ENCODE measurements around the gene MAG.
"Not testable (repeated sequence)": the region's sequence is repeated elsewhere in the genome, so short reads cannot be mapped to it uniquely, and the experiment has no call there.

MAG gene

DNA sequence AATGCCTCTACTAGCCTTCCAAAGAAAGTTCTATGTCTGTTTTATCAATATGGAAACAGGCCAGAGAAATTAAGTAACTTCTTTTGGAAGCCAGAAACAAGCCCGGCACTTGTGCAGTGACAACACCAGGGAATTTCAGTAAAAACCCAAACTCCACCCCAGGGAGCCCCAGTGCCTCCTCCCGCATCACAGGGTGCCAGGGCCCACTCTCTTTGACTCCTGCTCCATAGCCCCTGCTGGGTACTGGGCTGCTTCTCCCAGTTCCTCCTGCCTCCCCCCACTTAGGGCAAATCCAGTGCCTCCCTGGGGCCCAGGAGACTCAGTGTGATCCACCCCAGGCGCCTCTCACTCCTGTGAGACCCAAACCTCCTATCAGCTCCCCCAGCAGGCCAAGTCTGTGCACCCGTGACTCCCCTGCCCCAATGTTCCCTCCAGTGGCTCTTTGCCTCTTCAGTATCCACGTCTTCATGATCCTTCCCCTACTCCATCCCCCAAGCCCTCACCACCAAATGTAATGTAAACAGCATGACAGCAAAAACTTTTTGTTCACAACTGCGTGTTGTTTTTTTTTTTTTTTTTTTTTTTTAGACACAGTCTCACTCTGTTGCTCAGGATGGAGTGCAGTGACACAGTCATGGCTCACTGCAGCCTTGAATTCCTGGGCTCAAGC is 64.0 kb downstream of the MAG start:
- H3K27ac ChIP-seq: no peak overlapping the region
- no peak for DNase-seq (ENCODE audit: low read depth, low spot score)

DNA sequence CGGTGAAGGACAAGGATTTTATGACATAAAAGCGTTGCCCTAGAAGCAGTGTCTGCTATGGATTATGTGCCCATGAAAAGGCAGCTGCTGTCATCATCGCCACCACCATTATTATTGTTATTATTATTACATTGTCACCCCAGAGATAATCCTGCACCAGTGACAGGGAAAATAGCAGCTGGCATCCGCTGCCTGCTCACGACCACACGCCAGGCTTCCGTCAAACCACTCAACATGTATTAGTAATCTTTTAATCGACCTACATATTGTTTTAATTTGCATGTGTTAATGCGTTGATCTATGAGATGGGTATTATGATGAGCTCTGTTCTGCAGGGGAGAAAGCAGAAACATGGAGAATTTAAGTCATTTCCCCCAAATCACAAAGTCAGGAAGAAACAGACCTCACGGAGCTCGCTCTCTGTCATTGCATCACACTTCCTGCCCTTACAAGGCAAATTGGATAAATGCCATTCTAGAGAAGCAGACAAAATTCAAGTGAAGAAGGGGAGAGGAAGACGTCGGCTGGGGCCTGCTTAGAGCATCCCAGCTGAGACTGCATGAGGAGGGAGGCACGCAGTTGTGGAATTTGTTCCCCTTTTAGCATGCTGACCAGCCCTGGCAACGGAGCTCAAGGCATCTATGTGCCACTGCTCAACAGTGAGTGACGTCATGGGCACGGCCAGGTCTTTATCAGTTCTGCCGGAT is 66.1 kb downstream of the MAG start, which contains the start of gene FFAR3:
Gene FFAR3 (plus strand): TSS at position 594 of the 707 bp plus-strand sequence. CDS start 431 bp downstream, outside the sequence.
- no peak for DNase-seq (ENCODE audit: low read depth, low spot score)
- no peak within 1 kb of the TSS for H3K27ac ChIP-seq

DNA sequence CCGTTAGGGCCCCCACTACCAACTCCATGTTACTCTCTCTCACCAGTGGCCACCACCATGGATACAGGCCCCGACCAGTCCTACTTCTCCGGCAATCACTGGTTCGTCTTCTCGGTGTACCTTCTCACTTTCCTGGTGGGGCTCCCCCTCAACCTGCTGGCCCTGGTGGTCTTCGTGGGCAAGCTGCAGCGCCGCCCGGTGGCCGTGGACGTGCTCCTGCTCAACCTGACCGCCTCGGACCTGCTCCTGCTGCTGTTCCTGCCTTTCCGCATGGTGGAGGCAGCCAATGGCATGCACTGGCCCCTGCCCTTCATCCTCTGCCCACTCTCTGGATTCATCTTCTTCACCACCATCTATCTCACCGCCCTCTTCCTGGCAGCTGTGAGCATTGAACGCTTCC is 66.9 kb downstream of the MAG start:
- H3K27ac ChIP-seq; DNase-seq (ENCODE audit: low read depth, low spot score): not testable (repeated sequence)

DNA sequence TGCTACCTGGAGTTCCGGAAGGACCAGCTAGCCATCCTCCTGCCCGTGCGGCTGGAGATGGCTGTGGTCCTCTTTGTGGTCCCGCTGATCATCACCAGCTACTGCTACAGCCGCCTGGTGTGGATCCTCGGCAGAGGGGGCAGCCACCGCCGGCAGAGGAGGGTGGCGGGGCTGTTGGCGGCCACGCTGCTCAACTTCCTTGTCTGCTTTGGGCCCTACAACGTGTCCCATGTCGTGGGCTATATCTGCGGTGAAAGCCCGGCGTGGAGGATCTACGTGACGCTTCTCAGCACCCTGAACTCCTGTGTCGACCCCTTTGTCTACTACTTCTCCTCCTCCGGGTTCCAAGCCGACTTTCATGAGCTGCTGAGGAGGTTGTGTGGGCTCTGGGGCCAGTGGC is 67.4 kb downstream of the MAG start:
- DNase-seq (ENCODE audit: low read depth, low spot score); H3K27ac ChIP-seq: not testable (repeated sequence)

DNA sequence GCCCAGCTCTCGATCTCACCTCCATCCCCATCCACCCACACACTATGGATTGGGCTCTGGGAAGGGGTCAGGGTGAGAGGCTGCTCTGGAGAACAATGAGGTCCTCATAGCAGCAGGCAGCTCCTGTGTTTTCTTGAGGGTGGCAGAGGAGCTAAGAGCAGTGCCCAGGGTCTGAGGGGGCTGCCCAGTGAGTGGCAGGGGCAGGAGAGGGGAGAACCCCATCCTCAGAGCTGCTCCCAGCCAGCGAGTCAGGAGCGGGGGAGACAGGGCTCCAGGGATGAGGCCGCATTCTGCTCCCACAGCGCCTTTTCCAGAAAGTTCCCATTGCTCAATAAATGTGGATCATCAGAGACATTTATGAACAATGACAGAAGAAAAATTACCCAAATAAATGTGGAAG is 68.1 kb downstream of the MAG start:
- DNase-seq (ENCODE audit: low read depth, low spot score); H3K27ac ChIP-seq: not testable (repeated sequence)

DNA sequence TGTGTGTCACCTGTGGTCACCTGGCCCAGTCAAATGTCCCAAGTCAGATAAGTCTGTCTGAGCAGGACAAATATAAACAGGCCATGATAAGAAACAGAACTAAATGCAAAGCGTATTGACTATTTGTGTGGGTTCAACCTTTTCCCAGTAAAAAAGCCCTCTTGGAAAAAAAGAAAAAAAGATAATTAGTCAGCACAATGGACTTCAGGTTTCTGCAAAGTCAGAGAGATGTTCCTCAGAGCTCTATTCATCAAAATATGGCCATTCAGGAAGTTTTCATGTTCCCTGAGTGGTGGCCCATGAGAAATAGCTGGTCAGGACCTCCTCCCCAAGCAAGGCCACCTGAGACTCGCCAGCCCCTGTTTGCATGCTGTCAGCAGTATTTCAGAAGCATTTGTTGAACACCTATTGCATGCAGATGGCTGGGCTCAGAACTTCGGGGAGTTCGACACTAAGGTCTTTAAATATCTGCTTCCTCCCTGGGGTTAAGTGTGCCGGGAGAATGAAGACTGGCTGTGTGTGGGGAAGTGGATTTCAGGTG is 69.0 kb downstream of the MAG start:
- DNase-seq (ENCODE audit: low read depth, low spot score): no peak
- no peak overlapping the region for H3K27ac ChIP-seq

DNA sequence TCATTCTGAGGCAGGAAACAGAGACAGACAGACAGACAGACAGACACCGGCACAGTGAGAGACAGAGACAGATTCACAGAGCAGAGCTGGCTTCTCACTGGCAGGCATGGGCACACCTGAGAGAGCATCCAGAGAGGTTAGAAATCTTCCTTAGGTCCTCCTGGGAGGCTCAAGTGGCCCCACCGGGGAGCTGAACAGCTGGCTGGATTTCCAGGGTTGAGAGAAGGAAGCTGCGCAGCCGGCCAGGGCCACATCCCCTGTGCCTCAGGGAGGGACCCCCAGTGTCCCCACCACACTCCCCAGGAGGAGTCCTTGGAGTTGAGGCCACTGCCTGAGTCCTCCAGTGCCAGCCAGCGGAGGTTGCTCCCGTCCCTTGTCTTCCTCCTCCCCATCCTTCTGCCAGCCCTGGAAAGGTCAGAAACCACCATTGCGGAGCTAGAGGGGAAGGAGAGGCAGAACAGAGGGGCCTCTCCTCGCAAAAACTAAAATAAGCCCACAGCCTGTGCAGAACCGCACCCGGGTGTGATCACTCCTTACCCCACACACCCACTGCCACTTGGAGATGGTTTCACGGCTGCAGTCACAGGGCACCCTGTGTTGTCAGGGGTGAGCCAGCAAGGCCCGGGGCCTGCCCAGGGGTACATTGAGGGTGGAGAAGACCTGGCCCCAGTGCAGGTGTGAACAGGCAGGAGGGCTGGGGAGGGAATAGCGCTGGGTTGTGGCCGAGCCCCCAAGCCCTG is 70.5 kb downstream of the MAG start:
- DNase-seq (ENCODE audit: low read depth, low spot score): no peak
- H3K27ac ChIP-seq: no peak overlapping the region

DNA sequence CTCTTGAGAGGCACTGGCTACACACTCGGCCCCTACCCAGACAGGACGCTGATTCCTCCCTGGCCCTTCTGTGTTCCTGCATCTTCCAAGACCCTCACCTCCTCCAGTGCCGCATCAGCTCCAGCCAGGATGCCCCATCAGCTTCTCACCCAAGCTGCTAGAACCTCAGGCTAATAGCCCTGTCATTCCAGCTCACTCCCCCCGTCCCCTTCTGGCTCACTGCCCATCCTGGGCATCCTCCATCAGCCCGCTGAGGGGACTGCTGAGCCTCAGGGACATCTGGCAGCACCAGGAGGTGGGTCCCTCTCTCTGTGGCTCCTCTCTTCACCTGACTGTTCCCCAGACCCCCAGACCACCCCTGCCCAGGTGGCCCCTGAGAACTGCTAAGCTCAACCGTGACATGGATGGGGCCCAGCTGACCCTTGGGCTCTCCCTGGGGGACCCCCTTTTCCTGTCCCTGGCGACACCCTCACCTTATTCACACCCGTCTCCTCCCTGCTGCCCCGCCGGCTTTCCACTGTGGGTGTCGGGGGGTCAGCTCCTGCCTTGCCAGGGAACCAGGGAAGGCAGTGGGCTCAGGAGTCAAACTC is 71.1 kb downstream of the MAG start:
- DNase-seq (ENCODE audit: low read depth, low spot score): no peak
- no peak overlapping the region for H3K27ac ChIP-seq

Data from epithelial cell of prostate (primary cell).